SK-N-MC (cell line): ENCODE data around the gene TPH2.

Experiments
- EZH2 ChIP-seq: fragments of 200-600 bp; sonication (generic); IDR thresholded peaks from one replicate; pipeline ENCODE4 v1.6.1; 2017; ENCODE audit warnings: antibody characterized with exemption
- POLR2AphosphoS5 ChIP-seq: IDR thresholded peaks from 2 replicates; pipeline ENCODE4 v1.6.1; 2012; ENCODE audit warnings: mild to moderate bottlenecking, low read depth, low read length, borderline replicate concordance

- TF ChIP-seq EZH2, result no peak
- TF ChIP-seq POLR2AphosphoS5, result no peak
These were observed 72.7 kb downstream of the TPH2 start for GRCh38 chr12:72011374-72011773.
